Measurements from ENCODE around the gene OSTF1.

OSTF1 gene

DNA sequence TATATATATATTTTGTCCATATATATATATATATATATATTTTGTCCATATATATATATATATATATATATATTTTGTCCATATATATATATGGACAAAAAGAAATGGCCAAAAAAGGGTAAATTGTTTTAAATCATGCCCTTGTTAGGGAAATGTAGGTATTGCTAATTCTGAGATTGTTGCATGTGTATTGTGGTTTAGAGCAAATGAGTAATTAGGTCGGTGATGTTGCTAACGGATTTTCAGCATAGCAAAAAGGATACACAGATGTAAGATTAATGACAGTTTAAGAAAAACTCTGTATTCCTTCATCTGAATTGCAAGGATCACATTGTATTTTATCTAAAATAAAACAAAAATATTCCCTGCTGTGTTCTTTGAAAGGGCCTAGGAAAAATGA, 40.2 kb downstream of the OSTF1 start:
- no peak for DNase-seq

DNA sequence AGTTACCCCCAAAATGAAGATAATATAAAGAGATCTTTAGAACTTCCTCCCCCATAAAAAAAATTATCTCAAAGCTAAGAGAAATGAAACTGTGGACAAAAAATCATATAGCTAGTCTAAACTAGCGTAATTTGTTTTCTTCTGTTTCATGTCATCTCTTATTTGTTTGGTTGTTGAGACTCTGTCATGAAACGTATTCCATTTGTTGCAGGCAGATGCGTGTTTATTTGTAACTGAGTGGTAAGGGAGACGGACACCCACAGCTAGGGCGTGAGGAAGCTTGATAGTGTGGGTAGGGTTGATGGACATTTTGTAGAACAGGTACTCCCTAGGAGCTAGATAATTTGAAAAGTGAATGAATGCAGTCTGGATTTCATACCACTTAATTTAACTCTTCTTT, 41.9 kb downstream of the OSTF1 start:
- no peak for DNase-seq

GRCh38 chr9:75130621-75131230, 42.4 kb downstream of the OSTF1 start:
- no peak for DNase-seq

- DNase-seq, result no peak
Observed at GRCh38 chr9:75131700-75132099, 43.4 kb downstream of the OSTF1 start.

- no peak for DNase-seq
Observed at GRCh38 chr9:75132244-75132643, 43.9 kb downstream of the OSTF1 start.

DNA sequence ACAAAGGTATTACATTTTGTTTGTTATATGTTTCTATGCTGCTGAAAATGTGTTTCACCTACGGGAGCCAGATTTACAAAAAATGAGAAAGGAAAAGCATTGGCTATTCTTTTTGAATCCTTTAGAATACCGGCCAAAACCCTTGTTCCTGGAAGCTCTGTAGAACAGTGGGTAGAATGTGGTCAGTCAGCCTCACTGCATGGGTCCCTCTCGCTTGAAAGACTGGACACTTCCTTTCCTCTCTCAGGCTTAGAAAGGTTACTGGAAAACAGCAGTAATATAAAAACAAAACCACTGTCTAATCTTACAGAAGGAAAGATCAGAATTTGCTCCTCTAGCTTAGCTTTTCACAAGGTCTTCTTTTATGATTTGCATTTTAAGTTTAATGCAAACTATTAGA, 45.1 kb downstream of the OSTF1 start:
- no peak for DNase-seq

- no peak for DNase-seq
Observed at GRCh38 chr9:75134495-75134894, 46.2 kb downstream of the OSTF1 start.

DNA sequence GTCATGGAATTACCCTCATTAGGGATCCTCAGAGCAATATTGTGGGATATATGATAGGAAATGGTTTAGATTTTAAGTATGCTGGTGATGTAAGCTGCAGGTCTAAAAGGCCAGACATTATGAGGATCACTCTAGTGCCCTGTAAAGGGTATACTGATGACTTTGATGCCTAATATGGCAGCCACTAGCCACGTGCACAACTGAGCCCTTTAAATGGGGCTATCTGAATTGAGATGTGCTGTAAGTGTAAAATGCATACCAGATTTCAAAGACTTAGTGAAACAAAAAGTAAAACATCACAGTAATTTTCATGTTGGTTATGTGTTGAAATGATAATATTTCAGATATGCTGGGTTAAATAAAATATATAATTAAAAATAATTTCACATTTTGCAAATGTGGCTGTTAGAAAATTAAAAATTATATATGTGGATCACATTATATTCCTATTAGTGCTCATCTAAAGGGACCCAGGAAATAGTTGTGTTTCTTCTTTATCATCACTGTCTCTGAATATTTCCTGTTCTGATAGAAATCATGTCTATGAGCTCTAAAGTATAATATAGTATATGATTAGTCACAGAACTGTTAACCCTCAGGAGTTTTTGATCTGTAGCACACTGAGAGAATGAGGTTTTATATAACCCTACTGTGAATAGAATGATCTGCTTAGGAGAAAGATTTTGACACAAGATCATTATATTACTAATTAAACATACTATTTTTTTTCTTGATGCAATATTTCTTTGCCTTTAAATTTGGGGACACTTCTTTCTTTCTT, 50.1 kb downstream of the OSTF1 start:
- DNase-seq, result no peak

DNA sequence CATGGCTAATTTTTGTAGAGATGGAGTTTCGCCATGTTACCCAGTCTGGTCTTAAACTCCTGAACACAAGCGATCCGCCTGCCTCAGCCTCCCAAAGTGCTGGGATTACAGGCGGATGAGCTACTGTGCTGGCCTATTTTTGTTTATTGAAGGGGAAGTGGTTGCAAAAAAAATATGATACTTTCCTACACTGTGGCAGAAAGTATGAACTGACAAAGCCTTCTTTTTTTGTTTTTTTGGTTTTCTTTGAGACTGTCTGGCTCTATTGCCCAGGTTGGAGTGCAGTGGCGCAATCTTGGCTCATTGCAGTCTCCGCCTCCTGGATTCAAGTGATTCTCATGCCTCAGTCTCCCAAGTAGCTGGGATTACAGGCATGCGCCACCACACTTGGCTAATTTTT, 50.9 kb downstream of the OSTF1 start:
- DNase-seq, result no peak

- no peak for DNase-seq
Observed at GRCh38 chr9:75140261-75140660, 51.9 kb downstream of the OSTF1 start.

DNA sequence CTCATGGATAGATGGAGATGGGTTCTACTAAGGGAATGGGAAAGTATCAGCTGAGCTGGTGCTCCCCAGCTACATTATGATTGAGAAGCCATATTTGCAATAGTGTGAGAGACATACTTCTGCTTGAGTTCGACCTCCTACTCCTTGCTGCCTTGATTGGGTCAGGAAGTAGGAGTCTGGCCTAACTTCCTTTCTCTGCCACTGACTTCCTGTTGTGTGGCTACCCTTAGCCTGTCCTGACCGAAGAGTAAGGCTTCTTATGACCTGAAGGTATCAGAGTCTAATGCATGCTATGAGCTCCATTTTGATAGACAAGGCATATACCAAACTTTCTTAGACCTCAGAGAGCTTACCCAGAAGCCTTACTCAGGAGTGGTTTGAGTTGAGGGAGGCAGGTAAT, 53.9 kb downstream of the OSTF1 start:
- DNase-seq, result no peak

DNA sequence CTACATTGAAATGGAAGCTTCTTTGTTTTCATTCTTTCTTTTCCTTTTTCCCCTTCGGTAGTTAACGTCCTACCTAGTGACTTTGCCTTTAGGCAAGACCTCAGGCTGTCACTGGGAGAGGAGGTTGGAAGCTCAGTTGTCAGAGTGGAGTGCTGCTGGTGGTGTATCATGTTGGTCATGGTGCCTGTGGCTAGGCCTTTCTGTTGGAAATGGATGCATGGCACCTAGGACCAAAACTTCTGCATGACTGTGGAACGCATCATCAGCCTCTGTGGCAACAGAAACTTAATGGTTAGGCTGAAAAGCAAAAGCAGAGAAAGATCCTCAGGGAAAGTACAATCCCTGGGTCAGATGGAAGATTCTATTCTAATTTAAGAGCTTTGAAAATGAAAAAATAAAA, 57.9 kb downstream of the OSTF1 start:
- no peak for DNase-seq

- DNase-seq, result no peak
Observed at GRCh38 chr9:75147638-75148037, 59.3 kb downstream of the OSTF1 start.

GRCh38 chr9:75148561-75148960, 60.2 kb downstream of the OSTF1 start:
- DNase-seq, result no peak

GRCh38 chr9:75149841-75150241, 61.5 kb downstream of the OSTF1 start:
- no peak for DNase-seq

- DNase-seq, result no peak
Observed at GRCh38 chr9:75150512-75150911, 62.2 kb downstream of the OSTF1 start.

DNA sequence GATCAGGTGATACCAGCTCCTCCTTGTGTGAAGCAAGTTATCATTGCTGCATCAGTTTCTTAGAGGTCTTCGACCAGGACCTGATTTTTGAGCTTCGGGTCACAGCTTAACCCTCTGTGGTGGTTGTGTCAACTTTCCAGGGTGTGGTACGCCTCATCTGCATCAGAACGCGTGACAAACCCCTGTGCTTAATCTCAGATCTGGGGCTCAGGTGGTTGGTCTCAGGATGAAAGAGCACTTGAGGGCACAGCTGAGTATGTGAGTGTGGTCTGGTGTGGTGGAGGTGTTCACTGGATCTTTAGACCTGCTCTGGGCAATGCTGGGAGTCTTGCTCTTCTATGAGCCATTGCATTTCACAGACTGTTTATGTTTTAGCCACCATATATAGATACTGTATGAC, 64.1 kb downstream of the OSTF1 start:
- no peak for DNase-seq

GRCh38 chr9:75156858-75157257, 68.5 kb downstream of the OSTF1 start:
- DNase-seq, result no peak

GRCh38 chr9:75161116-75161857, 73.0 kb downstream of the OSTF1 start:
- DNase-seq, result no peak

GRCh38 chr9:75163764-75164163, 75.5 kb downstream of the OSTF1 start:
- no peak for DNase-seq

DNA sequence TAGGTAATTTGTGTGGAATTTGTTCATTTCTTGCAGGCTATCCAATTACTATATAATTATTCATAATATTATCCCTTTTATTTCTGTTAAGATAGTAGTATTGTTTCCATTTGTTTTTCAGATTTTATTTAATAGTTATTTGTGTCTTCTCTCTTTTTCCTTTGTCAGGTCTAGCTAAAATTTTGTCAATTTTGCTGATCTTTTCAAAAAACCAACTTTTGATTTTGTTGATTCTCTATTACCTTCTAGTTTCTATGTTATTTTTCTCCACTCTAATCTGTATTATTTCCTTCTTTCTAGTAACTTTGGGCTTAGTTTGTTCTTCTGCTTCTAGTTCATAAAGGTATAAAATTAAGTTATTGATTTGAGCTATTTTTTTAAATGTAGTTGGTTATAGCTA, 76.3 kb downstream of the OSTF1 start:
- DNase-seq, result no peak

- DNase-seq, result no peak
Observed at GRCh38 chr9:75167281-75167680, 79.0 kb downstream of the OSTF1 start.

GRCh38 chr9:75168270-75169178, 80.2 kb downstream of the OSTF1 start:
- no peak for DNase-seq

All from NCI-H2171 treated with DMSO at 0.1 percent for 48 hours (cell line).